GM12865 (cell line): ENCODE results near the gene CTDP1.

Experiments
- DNase-seq: peaks from one replicate; pipeline ENCODE4 v3.0.0; 2010; ENCODE audit warnings: low read depth
- H3K4me3 ChIP-seq: 2 replicates; pipeline ENCODE4 v1.5.1; 2011; ENCODE audit warnings: mild to moderate bottlenecking, low read depth, low read length, control low read depth
- TF ChIP-seq, protein P1 (sequence below): IDR thresholded peaks from 2 replicates; pipeline ENCODE4 v1.5.1; 2011; ENCODE audit warnings: low read length, control low read depth, low read depth, inconsistent platforms; ENCODE audit not compliant: insufficient read depth; ENCODE audit errors: missing control alignments

Gene CTDP1

DNA sequence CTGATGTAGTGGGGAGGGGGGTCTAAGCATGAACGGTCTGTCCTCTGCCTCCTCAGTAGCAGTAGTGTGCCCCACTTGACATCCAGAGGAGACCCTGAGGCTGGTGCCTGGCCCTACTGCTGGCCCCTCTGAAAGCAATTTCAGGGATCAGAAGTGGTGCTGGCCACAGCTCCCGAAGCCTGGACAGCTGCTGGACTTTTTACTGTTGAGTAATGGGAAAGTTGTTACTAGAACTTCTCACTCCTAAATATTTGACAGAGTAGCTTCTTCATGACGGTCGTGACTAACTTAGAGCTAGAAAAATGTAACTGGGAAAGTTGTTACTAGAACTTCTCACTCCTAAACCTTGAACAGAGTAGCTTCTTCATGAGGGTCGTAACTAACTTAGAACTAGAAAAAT, 23.3 kb downstream of the CTDP1 start:
- no peak overlapping the region for H3K4me3 ChIP-seq
- TF ChIP-seq, protein P1, sequence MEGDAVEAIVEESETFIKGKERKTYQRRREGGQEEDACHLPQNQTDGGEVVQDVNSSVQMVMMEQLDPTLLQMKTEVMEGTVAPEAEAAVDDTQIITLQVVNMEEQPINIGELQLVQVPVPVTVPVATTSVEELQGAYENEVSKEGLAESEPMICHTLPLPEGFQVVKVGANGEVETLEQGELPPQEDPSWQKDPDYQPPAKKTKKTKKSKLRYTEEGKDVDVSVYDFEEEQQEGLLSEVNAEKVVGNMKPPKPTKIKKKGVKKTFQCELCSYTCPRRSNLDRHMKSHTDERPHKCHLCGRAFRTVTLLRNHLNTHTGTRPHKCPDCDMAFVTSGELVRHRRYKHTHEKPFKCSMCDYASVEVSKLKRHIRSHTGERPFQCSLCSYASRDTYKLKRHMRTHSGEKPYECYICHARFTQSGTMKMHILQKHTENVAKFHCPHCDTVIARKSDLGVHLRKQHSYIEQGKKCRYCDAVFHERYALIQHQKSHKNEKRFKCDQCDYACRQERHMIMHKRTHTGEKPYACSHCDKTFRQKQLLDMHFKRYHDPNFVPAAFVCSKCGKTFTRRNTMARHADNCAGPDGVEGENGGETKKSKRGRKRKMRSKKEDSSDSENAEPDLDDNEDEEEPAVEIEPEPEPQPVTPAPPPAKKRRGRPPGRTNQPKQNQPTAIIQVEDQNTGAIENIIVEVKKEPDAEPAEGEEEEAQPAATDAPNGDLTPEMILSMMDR = no peak
- DNase-seq = no peak

DNA sequence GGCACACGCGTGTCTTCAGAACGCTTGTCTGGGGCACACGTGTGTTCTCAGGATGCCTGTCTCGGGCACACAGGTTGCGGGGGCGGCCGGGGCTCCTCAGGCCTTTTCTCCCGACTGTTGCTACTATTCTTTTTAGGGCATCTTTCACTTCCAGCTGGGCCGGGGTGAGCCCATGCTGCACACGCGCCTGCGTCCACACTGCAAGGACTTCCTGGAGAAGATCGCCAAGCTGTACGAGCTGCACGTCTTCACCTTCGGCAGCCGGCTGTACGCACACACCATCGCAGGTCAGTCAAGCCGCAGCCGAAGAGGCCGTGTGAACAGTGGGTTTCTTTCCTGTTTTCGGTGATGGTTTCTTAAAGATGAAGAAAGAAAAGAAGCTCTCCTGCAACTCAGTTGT, 25.0 kb downstream of the CTDP1 start:
- TF ChIP-seq, protein P1 = no peak
- DNase-seq = no peak
- no peak overlapping the region for H3K4me3 ChIP-seq

DNA sequence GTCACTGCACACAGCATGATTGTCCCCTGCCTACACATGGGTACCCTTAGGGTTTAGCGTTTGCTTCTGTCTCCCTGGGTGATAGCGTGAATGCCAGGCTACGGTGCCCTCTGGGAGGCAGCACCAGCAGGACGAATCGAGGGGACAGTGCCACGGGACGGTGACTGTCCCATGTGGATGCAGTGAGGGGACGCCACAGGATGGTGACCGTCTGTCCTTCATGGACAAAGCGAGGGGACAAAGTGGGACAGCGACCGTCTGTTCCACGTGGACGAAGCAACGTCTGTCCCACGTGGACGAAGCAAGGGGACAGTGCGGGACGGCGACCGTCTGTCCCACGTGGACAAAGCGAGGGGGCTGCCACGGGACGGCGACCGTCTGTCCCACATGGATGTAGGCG, 25.7 kb downstream of the CTDP1 start:
- DNase-seq = no peak
- H3K4me3 ChIP-seq = no peak overlapping the region
- TF ChIP-seq, protein P1 = no peak

DNA sequence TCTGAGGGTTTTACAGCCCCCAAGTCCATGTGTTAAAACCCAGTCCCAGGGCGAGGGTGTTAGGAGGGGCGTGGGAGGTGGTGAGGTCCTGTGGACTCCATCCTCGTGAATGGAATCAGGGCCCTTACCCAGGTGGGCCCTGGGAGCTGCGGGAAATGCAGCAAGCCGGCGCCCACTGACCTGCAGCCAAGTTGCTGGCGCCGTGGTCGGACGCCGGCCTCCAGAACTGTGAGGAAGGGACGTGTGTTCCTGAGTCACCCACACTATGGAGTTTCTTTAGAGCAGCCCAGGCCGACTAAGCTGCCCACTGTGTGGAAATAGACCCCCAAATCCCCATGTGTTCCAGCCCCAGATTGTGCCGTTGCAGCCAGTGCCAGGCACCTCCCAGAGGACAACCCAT, 26.4 kb downstream of the CTDP1 start:
- TF ChIP-seq, protein P1 = no peak
- H3K4me3 ChIP-seq = no peak overlapping the region
- DNase-seq = no peak

DNA sequence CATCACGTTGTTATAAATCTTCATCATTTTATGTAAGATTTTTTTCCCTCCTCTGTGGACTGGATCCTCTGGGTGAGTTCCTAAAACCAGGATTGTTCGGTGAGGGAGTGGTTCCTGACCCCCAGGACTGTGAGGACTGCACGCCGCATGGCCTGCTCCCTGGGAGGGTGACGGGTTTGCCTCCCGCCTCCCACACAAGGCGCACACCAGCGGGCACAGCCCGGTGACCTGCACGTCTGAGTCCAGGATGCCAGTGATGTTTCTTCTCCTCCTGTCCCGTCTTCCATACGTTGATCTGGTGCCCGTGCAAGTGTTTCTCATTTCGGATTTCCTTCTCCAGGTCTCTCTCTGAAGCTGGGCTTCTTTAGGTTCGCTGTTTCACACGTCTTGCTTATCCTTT, 27.1 kb downstream of the CTDP1 start:
- TF ChIP-seq, protein P1 = no peak
- no peak for DNase-seq
- H3K4me3 ChIP-seq = no peak overlapping the region

DNA sequence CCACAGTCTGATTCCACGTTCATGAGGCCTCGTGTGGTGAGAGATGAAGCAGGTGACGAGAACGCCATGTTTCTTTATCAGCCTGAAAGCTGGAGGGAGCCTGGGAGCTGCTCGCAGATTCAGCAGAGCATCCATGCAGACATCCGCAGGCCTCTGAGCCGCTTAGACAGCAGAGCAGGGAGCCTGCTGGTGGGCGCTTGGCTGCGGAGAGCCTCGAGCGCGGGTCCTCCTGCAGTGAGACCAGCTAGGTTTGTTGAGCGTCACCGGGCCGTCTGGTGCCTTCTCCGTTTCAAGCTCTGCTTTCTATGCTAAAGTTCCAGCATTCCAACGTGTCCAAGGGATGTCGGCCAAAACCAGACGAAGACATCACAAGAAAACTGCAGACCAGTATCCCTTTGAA, 27.6 kb downstream of the CTDP1 start:
- no peak overlapping the region for H3K4me3 ChIP-seq
- TF ChIP-seq, protein P1 = no peak

DNA sequence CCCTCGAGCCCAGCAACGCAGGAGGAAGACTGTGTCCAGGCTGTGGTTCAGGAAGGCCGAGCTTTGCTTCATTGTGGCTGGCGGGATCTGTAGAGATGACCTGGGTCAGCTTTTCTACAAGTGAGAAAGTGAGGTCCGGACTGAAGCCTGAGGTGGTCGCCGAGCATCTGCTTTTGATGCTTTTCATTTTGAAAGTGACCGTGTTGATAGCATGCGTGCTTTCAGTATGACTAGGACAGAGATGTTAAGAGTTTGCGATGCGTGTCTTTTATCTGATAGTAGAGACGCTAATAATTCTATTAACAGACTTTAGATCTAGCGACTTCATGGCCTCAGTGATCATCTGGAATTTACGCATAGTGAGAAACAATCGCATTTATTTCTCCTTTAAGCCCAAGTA, 28.1 kb downstream of the CTDP1 start:
- no peak overlapping the region for H3K4me3 ChIP-seq
- DNase-seq = no peak
- TF ChIP-seq, protein P1 = no peak

More for the DNA sequence above, 27.6 kb downstream of the CTDP1 start:
- DNase-seq = no peak
